ENCODE results near the gene SLC37A1.

DNA sequence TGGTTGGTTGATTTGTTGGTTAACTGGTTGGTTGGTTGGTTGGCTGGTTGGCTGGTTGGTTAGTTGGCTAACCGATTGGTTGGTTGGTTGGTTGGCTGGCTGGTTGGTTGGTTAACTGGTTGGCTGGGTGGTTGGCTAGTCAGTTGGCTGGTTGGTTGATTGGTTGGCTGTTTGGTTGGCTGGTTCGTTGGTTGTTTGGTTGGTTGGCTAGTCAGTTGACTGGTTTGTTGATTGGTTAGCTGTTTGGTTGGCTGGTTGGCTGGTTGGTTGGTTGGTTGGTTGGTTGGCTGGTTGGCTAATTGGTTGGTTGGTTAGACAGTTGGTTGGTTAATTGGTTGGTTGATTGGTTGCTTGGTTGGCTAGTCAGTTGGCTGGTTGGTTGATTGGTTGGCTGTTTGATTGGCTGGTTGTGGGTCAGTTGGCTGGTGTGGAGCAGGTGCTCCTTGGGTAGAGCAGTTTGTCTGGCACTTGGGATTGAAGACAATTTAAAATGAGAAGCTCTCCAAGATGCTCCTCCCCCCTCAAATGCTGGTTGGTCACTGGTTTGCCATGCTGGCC lies 24.6 kb upstream of the SLC37A1 start:
- TF ChIP-seq ZNF274 (IDR thresholded peaks at IDR 0.05; ENCODE audit: low read length) = no peak
- TF ChIP-seq ZNF274 (tag by site-specific recombination; IDR thresholded peaks at IDR 0.05; ENCODE audit: borderline replicate concordance) = no peak
- TF ChIP-seq PRDM10 (tag by site-specific recombination; IDR thresholded peaks at IDR 0.05) = no peak
- TF ChIP-seq, protein P1, sequence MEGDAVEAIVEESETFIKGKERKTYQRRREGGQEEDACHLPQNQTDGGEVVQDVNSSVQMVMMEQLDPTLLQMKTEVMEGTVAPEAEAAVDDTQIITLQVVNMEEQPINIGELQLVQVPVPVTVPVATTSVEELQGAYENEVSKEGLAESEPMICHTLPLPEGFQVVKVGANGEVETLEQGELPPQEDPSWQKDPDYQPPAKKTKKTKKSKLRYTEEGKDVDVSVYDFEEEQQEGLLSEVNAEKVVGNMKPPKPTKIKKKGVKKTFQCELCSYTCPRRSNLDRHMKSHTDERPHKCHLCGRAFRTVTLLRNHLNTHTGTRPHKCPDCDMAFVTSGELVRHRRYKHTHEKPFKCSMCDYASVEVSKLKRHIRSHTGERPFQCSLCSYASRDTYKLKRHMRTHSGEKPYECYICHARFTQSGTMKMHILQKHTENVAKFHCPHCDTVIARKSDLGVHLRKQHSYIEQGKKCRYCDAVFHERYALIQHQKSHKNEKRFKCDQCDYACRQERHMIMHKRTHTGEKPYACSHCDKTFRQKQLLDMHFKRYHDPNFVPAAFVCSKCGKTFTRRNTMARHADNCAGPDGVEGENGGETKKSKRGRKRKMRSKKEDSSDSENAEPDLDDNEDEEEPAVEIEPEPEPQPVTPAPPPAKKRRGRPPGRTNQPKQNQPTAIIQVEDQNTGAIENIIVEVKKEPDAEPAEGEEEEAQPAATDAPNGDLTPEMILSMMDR (tag by site-specific recombination; IDR thresholded peaks at IDR 0.05) = no peak
